Natural killer cell (primary cell): ENCODE data around the gene NAALADL1. TPM values are rescaled to one million over a fixed set of nuclear protein-coding genes. Genes with fewer than 3 reads are reported as not detected.

Experiments used
- ATAC-seq, 3 donors: fragments of 150-1000 bp in 2 of 3; fragments of 200-7000 bp in 1 of 3; cut with Tn5 transposase; 1 replicate in 1 of 3; 2 replicates in 2 of 3; pipeline ENCODE4 v1.10.0; 2021; ENCODE audit warnings: mild to moderate bottlenecking in 2 of 3, moderate library complexity in 2 of 3
- DNase-seq, 2 donors: peaks; one replicate each; pipeline versions ENCODE4 v3.0.0 to v3.0.0-alpha.2; 2013 to 2021; ENCODE audit warnings: mixed read lengths in 1 of 2
- H3K27ac ChIP-seq: one replicate; pipeline ENCODE4 v1.5.1; 2013; ENCODE audit warnings: mild to moderate bottlenecking, low read length
- H3K27me3 ChIP-seq: one replicate; pipeline ENCODE4 v1.6.1; 2013; ENCODE audit warnings: low read length; ENCODE audit not compliant: control insufficient read depth, insufficient read depth
- H3K36me3 ChIP-seq: one replicate; pipeline ENCODE4 v1.6.1; 2013; ENCODE audit warnings: low read length; ENCODE audit not compliant: control insufficient read depth, insufficient read depth
- H3K4me1 ChIP-seq: one replicate; pipeline ENCODE4 v1.6.1; 2013; ENCODE audit warnings: low read length; ENCODE audit not compliant: control insufficient read depth, insufficient read depth
- H3K4me3 ChIP-seq: one replicate; pipeline ENCODE4 v1.5.1; 2013; ENCODE audit warnings: low read length
- H3K9me3 ChIP-seq: one replicate; pipeline ENCODE4 v1.6.1; 2013; ENCODE audit warnings: low read length; ENCODE audit not compliant: control insufficient read depth, insufficient read depth
- H3K27ac Mint-ChIP-seq, 2 donors: one replicate each; pipeline ENCODE4 v1.8.0; 2022; ENCODE audit warnings: mild to moderate bottlenecking in 2 of 2, mixed read lengths in 2 of 2, moderate library complexity in 1 of 2
- H3K27me3 Mint-ChIP-seq, 2 donors: one replicate each; pipeline ENCODE4 v1.8.0; 2022; ENCODE audit warnings: low read depth in 2 of 2, mixed read lengths in 2 of 2
- H3K36me3 Mint-ChIP-seq: one replicate; pipeline ENCODE4 v1.8.0; 2022; ENCODE audit warnings: mixed read lengths
- H3K4me1 Mint-ChIP-seq, 2 donors: one replicate each; pipeline ENCODE4 v1.8.0; 2022; ENCODE audit warnings: mixed read lengths in 2 of 2
- H3K4me3 Mint-ChIP-seq: one replicate; pipeline ENCODE4 v1.8.0; 2022; ENCODE audit warnings: mild to moderate bottlenecking, moderate library complexity, mixed read lengths
- H3K9me3 Mint-ChIP-seq, 2 donors: one replicate each; pipeline ENCODE4 v1.8.0; 2022; ENCODE audit warnings: mixed read lengths in 2 of 2
- WGBS: methylation state at CpG from one replicate; pipeline ENCODE4 v1.1.7; 2013; ENCODE audit warnings: missing lambda C conversion rate; ENCODE audit not compliant: insufficient coverage; 5-methylcytosine and 5-hydroxymethylcytosine counted together
- intact Hi-C: fragments of 100-400 bp; cut with micrococcal nuclease; formaldehyde crosslinking; loops from one replicate; pipeline ENCODE4 v1.14.2; 2022
- total RNA-seq, 4 donors: library from RNA; stranded (reverse); fragments of 120-200 nt in 1 of 4; gene quantifications; one replicate each; pipeline versions ENCODE4 v1.2.3 to v1.2.4, GENCODE V29; 2013 to 2022
- TF ChIP-seq, protein P1 (sequence below): fragments of 200-600 bp; IDR thresholded peaks from one replicate; pipeline ENCODE4 v1.8.0; 2022; ENCODE audit warnings: antibody characterized with exemption

The NAALADL1 gene
- total RNA-seq, 3 donors from 2014 or later (not counting 1 experiment from before 2014, with no cell fraction given), result 41.6 to 54.1 (median 46.0) TPM

DNA sequence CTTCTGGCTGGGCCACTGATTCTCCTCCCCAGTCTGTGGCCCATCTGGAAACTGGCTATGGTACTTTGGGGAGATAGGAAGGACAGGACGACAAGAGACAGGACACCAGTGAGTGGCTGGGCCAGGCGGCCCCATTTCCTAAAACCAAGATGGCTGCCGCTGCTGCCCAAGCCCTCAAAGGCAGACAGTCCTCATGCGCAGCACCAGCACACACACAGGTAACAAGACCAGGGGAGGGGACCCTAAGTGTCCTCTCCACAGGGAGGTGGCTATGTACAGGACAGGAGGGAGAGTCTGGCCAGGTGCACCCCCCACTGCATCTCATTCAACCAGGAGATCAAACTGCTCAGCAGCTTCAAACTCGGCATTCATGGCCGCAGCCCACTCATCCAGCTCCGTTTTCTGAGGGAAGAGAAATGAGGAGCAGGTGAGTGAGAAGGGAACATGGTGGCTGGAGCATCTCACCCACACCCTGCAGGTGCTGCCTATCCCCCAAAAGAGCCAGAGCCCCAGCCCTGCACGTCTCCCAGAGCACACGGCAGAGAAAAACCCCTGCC lies 20.5 kb upstream of the NAALADL1 start:
- peaks cover 11 to 13% of the 10 kb centered on the region in 2 donors for H3K4me1 Mint-ChIP-seq
- no peaks in the 10 kb centered on the region for H3K36me3 Mint-ChIP-seq
- Histone ChIP-seq H3K4me1 (peaks cover 6% of the 10 kb centered on the region), H3K4me3 (no peak overlapping the region), H3K27ac (no peak overlapping the region), H3K27me3 (no peaks in the 10 kb centered on the region), H3K36me3 (no peaks in the 10 kb centered on the region), H3K9me3 (no peaks in the 10 kb centered on the region)
- peak overlapping the region; percentile 29 to 35 for H3K27ac Mint-ChIP-seq
- H3K27me3 Mint-ChIP-seq, result no peaks in the 10 kb centered on the region
- 98% methylated on average over 9 of the region's 9 CpGs for WGBS
- TF ChIP-seq, protein P1, sequence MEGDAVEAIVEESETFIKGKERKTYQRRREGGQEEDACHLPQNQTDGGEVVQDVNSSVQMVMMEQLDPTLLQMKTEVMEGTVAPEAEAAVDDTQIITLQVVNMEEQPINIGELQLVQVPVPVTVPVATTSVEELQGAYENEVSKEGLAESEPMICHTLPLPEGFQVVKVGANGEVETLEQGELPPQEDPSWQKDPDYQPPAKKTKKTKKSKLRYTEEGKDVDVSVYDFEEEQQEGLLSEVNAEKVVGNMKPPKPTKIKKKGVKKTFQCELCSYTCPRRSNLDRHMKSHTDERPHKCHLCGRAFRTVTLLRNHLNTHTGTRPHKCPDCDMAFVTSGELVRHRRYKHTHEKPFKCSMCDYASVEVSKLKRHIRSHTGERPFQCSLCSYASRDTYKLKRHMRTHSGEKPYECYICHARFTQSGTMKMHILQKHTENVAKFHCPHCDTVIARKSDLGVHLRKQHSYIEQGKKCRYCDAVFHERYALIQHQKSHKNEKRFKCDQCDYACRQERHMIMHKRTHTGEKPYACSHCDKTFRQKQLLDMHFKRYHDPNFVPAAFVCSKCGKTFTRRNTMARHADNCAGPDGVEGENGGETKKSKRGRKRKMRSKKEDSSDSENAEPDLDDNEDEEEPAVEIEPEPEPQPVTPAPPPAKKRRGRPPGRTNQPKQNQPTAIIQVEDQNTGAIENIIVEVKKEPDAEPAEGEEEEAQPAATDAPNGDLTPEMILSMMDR, result no peak
- H3K4me3 Mint-ChIP-seq, result no peak overlapping the region
- DNase-seq (no peak), ATAC-seq (no peak)
- intact Hi-C loops, result loop anchor here (5.0 kb wide), 1 partner anchor 67 kb away; the partner anchor contains the start of gene ARL2
- H3K9me3 Mint-ChIP-seq, result no peaks in the 10 kb centered on the region

DNA sequence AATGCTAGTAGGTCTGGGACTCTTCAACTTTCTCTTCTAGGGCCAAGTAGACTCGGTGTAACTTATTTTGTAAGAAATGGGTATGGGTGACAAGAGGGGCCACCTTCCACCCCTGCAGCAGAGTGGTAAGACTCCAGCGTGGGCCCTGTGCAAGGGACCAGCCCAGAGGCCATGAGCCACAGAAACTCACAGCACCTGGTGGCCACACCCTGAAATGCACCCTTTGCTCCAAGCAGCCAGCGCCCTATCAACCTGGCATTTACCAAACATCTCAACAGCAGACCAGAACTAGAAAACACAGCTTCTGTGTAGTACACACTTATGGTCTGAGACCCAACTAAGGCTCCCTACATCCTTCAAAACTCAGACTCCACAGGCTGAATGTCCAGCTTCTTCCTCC lies 19.8 kb upstream of the NAALADL1 start:
- TF ChIP-seq, protein P1, result peak; percentile 40
- peak; percentile 32 to 86 for DNase-seq
- WGBS, result 56% methylated on average over 3 of the region's 3 CpGs
- H3K9me3 Mint-ChIP-seq, result no peaks in the 10 kb centered on the region
- H3K27ac Mint-ChIP-seq, result peak overlapping the region; percentile 29 to 35
- no peaks in the 10 kb centered on the region for H3K27me3 Mint-ChIP-seq
- Histone ChIP-seq H3K4me1 (no peaks in the 10 kb centered on the region), H3K9me3 (no peaks in the 10 kb centered on the region), H3K4me3 (no peak overlapping the region), H3K36me3 (no peaks in the 10 kb centered on the region), H3K27me3 (no peaks in the 10 kb centered on the region), H3K27ac (no peak overlapping the region)
- intact Hi-C loops, result loop anchor here (5.0 kb wide), 1 partner anchor 66 kb away; the partner anchor contains the start of gene ARL2
- H3K36me3 Mint-ChIP-seq, result no peaks in the 10 kb centered on the region
- peak; percentile 74 to 79 (median 76) for ATAC-seq
- H3K4me1 Mint-ChIP-seq, result peaks cover 4 to 6% of the 10 kb centered on the region in 2 donors
- H3K4me3 Mint-ChIP-seq, result no peak overlapping the region

DNA sequence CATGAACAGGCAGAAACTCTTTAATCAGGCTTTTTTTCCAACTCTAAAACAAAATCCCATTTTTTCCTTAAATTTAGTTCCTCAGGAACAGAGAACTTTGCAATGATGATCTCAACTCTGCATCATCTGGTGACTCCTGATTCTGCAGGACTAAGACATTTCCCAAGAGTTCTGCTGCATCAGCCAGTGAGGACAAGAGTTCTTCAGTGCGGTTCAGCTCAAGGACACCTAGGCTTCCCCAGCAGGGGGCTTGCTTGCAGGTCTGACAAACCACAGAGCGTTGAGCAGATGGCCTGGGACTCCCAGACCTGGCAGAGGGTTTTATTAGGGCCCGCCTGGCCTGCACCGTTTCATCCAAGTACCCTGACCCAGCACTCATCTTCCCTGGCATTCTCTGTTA lies 19.1 kb upstream of the NAALADL1 start:
- Mint-ChIP-seq H3K4me1 (no peaks in the 10 kb centered on the region), H3K4me3 (no peak overlapping the region), H3K27me3 (no peaks in the 10 kb centered on the region), H3K27ac (peak overlapping the region in 1 of 2 donors; percentile 22), H3K9me3 (no peaks in the 10 kb centered on the region), H3K36me3 (no peaks in the 10 kb centered on the region)
- intact Hi-C loops, result loop anchor here (5.0 kb wide), 1 partner anchor 65 kb away; the partner anchor contains the start of gene ARL2
- Histone ChIP-seq H3K27ac (no peak overlapping the region), H3K9me3 (no peaks in the 10 kb centered on the region), H3K4me1 (no peaks in the 10 kb centered on the region), H3K4me3 (no peak overlapping the region), H3K27me3 (no peaks in the 10 kb centered on the region), H3K36me3 (no peaks in the 10 kb centered on the region)
- TF ChIP-seq, protein P1, result no peak
- ATAC-seq, result no peak
- DNase-seq, result no peak
- WGBS, result 87% methylated on average over 4 of the region's 4 CpGs

- ATAC-seq, result no peak
Observed at GRCh38 chr11:65072631-65072966, 14.2 kb upstream of the NAALADL1 start.

More at GRCh38 chr11:65072631-65072966, 14.2 kb upstream of the NAALADL1 start:
- H3K27me3 Mint-ChIP-seq, result no peaks in the 10 kb centered on the region
- Histone ChIP-seq H3K4me1 (no peaks in the 10 kb centered on the region), H3K4me3 (no peak overlapping the region), H3K36me3 (no peaks in the 10 kb centered on the region), H3K9me3 (no peaks in the 10 kb centered on the region), H3K27me3 (no peaks in the 10 kb centered on the region), H3K27ac (no peak overlapping the region)
- no peak overlapping the region for H3K4me3 Mint-ChIP-seq
- intact Hi-C loops, result no loop called here
- no peaks in the 10 kb centered on the region for H3K9me3 Mint-ChIP-seq
- DNase-seq, result no peak
- no peaks in the 10 kb centered on the region for H3K4me1 Mint-ChIP-seq
- TF ChIP-seq, protein P1, result no peak
- H3K27ac Mint-ChIP-seq, result no peak overlapping the region
- no peaks in the 10 kb centered on the region for H3K36me3 Mint-ChIP-seq
- 84% methylated on average over 1 of the region's 1 CpG for WGBS
